Coronary artery (tissue), 2 donors: ENCODE results near the gene XCL1.

ENCODE experiments used
- DNase-seq: peaks from one replicate; pipeline ENCODE4 v3.0.0-alpha.2; 2017; ENCODE audit warnings: low spot score
- H3K27ac ChIP-seq, 2 donors: fragments of 200-600 bp; sonication (generic); one replicate each; pipeline ENCODE4 v1.5.1; 2016 to 2019
- H3K4me3 ChIP-seq: fragments of 200-600 bp; sonication (generic); 2 replicates; pipeline ENCODE4 v1.5.1; 2016; ENCODE audit warnings: mild to moderate bottlenecking, moderate library complexity
- TF ChIP-seq, protein P1 (sequence below): fragments of 200-600 bp; sonication (generic); IDR thresholded peaks from one replicate; pipeline ENCODE4 v1.5.1; 2019; ENCODE audit warnings: antibody characterized with exemption

The XCL1 gene

DNA sequence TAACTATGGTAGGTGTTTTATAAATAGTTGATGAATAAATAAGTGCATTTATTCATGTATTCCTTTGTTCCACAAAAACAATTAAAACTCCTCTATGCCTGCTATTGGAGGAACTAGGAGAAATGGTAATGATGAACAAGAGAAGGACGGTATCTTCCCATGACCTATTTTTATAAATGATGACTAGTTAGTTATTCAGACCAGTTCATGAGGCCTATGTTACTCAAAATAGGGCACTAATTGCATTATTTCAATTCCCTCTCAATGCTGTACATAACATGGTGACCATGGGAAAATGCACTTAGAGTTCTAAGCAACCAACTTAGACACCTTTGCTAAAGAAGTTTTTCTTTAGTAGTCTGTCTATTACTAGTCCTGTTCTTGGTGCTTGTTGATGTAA is 53.1 kb downstream of the XCL1 start:
- no peak for DNase-seq
- Histone ChIP-seq H3K27ac (no peak overlapping the region), H3K4me3 (no peak overlapping the region)
- TF ChIP-seq, protein P1, sequence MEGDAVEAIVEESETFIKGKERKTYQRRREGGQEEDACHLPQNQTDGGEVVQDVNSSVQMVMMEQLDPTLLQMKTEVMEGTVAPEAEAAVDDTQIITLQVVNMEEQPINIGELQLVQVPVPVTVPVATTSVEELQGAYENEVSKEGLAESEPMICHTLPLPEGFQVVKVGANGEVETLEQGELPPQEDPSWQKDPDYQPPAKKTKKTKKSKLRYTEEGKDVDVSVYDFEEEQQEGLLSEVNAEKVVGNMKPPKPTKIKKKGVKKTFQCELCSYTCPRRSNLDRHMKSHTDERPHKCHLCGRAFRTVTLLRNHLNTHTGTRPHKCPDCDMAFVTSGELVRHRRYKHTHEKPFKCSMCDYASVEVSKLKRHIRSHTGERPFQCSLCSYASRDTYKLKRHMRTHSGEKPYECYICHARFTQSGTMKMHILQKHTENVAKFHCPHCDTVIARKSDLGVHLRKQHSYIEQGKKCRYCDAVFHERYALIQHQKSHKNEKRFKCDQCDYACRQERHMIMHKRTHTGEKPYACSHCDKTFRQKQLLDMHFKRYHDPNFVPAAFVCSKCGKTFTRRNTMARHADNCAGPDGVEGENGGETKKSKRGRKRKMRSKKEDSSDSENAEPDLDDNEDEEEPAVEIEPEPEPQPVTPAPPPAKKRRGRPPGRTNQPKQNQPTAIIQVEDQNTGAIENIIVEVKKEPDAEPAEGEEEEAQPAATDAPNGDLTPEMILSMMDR = no peak
